HG03139 (cell line): ENCODE measurements around the gene LSM12.
A peak's percentile ranks its signal among the peaks of the same experiment; 100 is the strongest.
"Not testable (repeated sequence)": the region's sequence is repeated elsewhere in the genome, so short reads cannot be mapped to it uniquely, and the experiment has no call there.

Experiments used
- ATAC-seq: cut with Tn5 transposase; IDR thresholded peaks from one replicate; pipeline ENCODE4 v1.9.1; 2021; ENCODE audit not compliant: unreplicated experiment

Gene LSM12

DNA sequence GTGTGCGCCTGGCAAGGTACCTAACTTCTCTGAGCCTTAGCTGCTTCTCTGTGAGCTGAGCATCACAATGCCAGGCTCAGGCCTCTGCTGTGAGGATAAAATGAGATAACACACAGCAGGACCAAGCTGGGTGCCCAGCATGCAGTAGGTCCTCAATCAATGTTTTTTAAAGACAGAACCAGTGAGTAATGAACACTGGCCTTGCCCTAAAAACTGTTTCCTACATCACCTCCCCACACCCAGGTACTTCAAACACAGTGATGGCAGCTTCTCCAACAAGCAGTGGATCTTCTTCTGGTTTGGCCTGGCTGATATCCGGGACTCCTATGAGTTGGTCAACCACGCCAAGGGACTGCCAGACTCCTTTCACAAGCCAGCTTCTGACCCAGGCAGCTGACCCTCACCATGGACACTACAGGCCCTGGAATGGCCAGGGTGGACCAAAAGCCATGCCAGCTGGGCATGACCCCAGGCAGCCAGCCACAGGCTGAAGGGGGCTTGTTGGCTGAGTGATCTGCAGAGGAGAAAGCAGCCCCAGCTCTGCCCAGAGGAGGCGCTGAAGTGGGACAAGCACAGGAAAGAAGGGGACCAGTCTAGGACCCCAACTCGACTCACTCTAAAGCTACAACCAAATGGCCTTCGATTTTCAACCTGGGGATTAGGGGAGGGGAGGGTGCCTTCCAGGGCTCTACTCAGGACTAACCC lies 58.1 kb downstream of the LSM12 start:
- ATAC-seq = no peak

GRCh38 chr17:44007346-44008204 lies 58.9 kb downstream of the LSM12 start:
- ATAC-seq = no peak

GRCh38 chr17:44006598-44007345 lies 59.7 kb downstream of the LSM12 start:
- peak; percentile 70 for ATAC-seq

GRCh38 chr17:44006272-44006597 lies 60.2 kb downstream of the LSM12 start:
- no peak for ATAC-seq

- ATAC-seq = no peak
Observed at GRCh38 chr17:44005527-44006271, 60.8 kb downstream of the LSM12 start.

- no peak for ATAC-seq
Observed at GRCh38 chr17:44004761-44005526, 61.5 kb downstream of the LSM12 start.

DNA sequence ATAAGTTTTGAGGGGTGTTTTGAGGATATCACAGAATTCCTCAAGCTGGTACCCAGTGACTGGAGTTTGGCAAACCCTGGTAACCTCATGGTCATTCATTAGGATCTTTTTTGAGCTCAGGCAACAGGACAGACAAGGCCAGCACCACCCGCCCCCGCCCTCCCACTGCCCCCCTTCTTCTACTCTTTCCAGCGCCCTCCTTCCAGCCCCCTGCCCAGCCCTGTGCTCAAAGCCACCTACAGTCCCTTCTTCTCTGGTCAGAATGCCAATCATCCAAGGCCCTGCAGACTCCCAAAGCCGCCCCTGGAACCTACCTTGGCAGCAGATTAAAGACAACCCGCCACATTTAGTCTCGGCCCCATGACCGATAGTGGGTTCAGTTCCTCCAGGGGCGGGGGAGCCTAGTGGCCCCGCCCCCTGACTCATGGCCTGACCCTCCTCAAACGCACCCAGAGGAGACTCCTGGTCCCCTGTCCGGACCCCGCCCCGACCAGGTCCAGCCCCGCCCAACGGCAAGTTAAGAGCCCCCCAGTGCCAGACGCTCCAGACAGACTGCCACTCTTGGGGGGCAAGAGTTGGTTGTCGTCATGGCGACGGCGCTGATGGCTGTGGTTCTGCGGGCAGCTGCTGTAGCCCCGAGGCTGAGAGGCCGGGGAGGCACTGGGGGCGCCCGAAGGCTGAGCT lies 62.3 kb downstream of the LSM12 start, which contains the start of gene NAGS:
NAGS (plus strand) TSS at position 546 of the 684 bp plus-strand sequence; CDS start at position 588, 42 bp downstream.
- ATAC-seq = no peak

- no peak for ATAC-seq
Observed at GRCh38 chr17:44002141-44002848, 64.2 kb downstream of the LSM12 start.

- no peak for ATAC-seq
Observed at GRCh38 chr17:44001461-44001920, 65.0 kb downstream of the LSM12 start.

- no peak for ATAC-seq
Observed at GRCh38 chr17:44000871-44001460, 65.5 kb downstream of the LSM12 start.

GRCh38 chr17:44000141-44000860 lies 66.2 kb downstream of the LSM12 start:
- no peak for ATAC-seq

DNA sequence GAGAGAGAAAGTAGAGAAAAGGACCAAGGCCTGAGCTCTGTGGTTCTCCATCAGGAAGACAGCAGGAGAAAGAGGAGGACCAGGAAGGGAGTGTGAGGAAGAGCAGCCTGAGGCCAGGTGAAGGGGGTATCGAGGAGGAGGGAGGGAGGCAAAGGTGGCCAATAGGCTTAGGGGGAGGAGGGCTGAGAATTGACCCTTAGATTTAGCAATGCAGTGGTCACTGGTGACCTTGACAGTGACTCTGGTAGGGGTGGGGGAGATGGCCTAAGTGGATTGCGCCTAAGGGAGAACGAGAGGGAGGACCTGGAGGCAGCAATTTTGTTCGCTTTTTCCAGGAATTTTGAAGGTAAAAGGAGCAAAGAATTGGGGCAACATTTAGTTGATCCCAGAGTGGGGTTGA lies 67.4 kb downstream of the LSM12 start:
- ATAC-seq = no peak

DNA sequence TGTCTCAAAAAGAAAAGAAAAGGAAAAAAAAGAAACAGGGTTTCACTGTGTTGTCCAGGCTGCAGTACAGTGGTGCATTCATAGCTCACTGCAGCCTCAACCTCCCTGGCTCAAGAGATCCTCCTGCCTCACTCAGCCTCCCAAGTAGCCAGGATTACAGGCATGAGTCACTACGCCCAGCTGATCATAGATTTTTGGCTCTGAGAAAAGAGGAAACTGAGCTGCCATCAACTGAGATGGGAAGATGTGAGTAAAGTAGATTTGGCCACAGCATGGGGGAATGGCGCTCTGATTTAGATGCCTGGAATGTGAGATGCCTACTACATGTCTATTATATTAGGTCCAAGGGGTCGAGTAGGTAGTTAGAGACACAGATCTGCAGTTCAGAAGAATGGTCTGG lies 67.9 kb downstream of the LSM12 start:
- no peak for ATAC-seq

DNA sequence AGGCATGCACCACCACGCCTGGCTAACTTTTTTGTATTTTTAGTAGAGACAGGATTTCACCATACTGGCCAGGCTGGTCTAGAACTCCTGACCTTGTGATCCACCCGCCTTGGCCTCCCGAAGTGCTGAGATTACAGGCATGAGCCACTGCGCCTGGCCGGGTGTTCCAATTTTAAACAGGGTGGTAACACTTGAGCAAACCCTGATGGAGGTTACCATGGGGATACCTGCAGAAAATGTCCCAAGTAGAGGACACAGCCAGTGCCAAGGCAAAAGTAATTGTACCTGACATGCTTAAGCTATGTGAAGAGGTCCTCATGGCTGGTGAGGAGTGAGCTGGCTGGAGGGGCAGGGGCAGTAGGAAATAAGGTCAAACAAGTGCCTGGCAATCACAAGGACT lies 69.3 kb downstream of the LSM12 start:
- ATAC-seq = not testable (repeated sequence)

- no peak for ATAC-seq
Observed at GRCh38 chr17:43995150-43995471, 71.4 kb downstream of the LSM12 start.

- no peak for ATAC-seq
Observed at GRCh38 chr17:43994272-43995149, 72.0 kb downstream of the LSM12 start.

DNA sequence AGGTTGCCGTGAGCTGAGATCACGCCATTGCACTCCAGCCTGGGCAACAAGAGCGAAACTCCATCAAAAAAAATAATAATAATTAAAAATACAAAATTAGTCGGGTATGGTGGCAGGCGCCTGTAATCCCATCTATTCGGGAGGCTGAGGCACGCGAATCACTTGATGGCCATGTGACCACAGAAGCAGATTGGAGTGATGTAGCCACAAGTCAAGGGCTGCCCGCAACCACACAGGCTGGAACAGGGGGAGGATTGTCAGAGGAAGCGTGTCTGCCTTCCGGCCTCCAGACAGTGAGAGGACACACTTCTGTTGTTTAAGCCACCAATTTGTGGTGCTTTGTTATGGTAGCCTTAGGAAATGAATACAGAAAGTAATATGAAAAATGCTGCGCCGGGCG lies 73.8 kb downstream of the LSM12 start:
- no peak for ATAC-seq
